HUES48 (cell line): Measurements from ENCODE around the gene TOR1B.

Experiments
- H3K27ac ChIP-seq: one replicate; pipeline ENCODE4 v1.7.0; 2013; ENCODE audit warnings: low read depth, low read length, inconsistent platforms
- H3K27me3 ChIP-seq: 2 replicates; pipeline ENCODE4 v1.6.1; 2013; ENCODE audit warnings: mild to moderate bottlenecking, low read length; ENCODE audit not compliant: control insufficient read depth, insufficient read depth
- H3K36me3 ChIP-seq: 2 replicates; pipeline ENCODE4 v1.6.1; 2013; ENCODE audit warnings: low read length; ENCODE audit not compliant: control insufficient read depth, insufficient read depth
- H3K4me1 ChIP-seq: 2 replicates; pipeline ENCODE4 v1.6.1; 2013; ENCODE audit warnings: mild to moderate bottlenecking, low read length; ENCODE audit not compliant: control insufficient read depth, insufficient read depth
- H3K4me3 ChIP-seq: 2 replicates; pipeline ENCODE4 v1.5.1; 2013; ENCODE audit warnings: mild to moderate bottlenecking, low read depth, low read length
- H3K9ac ChIP-seq: 2 replicates; pipeline ENCODE4 v1.6.1; 2013; ENCODE audit warnings: mild to moderate bottlenecking, low read depth, low read length, moderate library complexity
- H3K9me3 ChIP-seq: 2 replicates; pipeline ENCODE4 v1.6.1; 2013; ENCODE audit warnings: low read length; ENCODE audit not compliant: control insufficient read depth, insufficient read depth

The TOR1B gene

GRCh38 chr9:129848712-129849441 is 45.9 kb downstream of the TOR1B start:
- Histone ChIP-seq H3K36me3 (peaks cover 18% of the 10 kb centered on the region), H3K4me1 (no peaks in the 10 kb centered on the region), H3K4me3 (no peak overlapping the region), H3K27ac (no peak overlapping the region), H3K27me3 (no peaks in the 10 kb centered on the region), H3K9me3 (no peaks in the 10 kb centered on the region), H3K9ac (no peak overlapping the region)

GRCh38 chr9:129849901-129850300 is 46.9 kb downstream of the TOR1B start:
- H3K27me3 ChIP-seq, result no peaks in the 10 kb centered on the region
- no peak overlapping the region for H3K27ac ChIP-seq
- H3K4me3 ChIP-seq, result no peak overlapping the region
- H3K9ac ChIP-seq, result no peak overlapping the region
- peaks cover 22% of the 10 kb centered on the region for H3K36me3 ChIP-seq
- H3K9me3 ChIP-seq, result no peaks in the 10 kb centered on the region
- H3K4me1 ChIP-seq, result no peaks in the 10 kb centered on the region

GRCh38 chr9:129850821-129851550 is 48.0 kb downstream of the TOR1B start:
- H3K9ac ChIP-seq, result no peak overlapping the region
- H3K9me3 ChIP-seq, result no peaks in the 10 kb centered on the region
- H3K4me1 ChIP-seq, result no peaks in the 10 kb centered on the region
- H3K27me3 ChIP-seq, result no peaks in the 10 kb centered on the region
- no peak overlapping the region for H3K27ac ChIP-seq
- no peak overlapping the region for H3K4me3 ChIP-seq
- H3K36me3 ChIP-seq, result peaks cover 22% of the 10 kb centered on the region

GRCh38 chr9:129851821-129852220 is 48.8 kb downstream of the TOR1B start:
- Histone ChIP-seq H3K27me3 (no peaks in the 10 kb centered on the region), H3K9me3 (no peaks in the 10 kb centered on the region), H3K4me3 (no peak overlapping the region), H3K36me3 (peaks cover 22% of the 10 kb centered on the region), H3K9ac (no peak overlapping the region), H3K27ac (no peak overlapping the region), H3K4me1 (no peaks in the 10 kb centered on the region)

GRCh38 chr9:129852579-129852978 is 49.6 kb downstream of the TOR1B start:
- Histone ChIP-seq H3K9me3 (no peaks in the 10 kb centered on the region), H3K4me1 (no peaks in the 10 kb centered on the region), H3K9ac (no peak overlapping the region), H3K4me3 (no peak overlapping the region), H3K36me3 (peaks cover 23% of the 10 kb centered on the region), H3K27ac (no peak overlapping the region), H3K27me3 (no peaks in the 10 kb centered on the region)

- no peaks in the 10 kb centered on the region for H3K9me3 ChIP-seq
- no peaks in the 10 kb centered on the region for H3K4me1 ChIP-seq
- peaks cover 33% of the 10 kb centered on the region for H3K36me3 ChIP-seq
- no peak overlapping the region for H3K4me3 ChIP-seq
- H3K27ac ChIP-seq, result no peak overlapping the region
- H3K9ac ChIP-seq, result no peak overlapping the region
- no peaks in the 10 kb centered on the region for H3K27me3 ChIP-seq
These were observed 50.6 kb downstream of the TOR1B start for GRCh38 chr9:129853614-129854013.

GRCh38 chr9:129854588-129855110 is 51.7 kb downstream of the TOR1B start:
- Histone ChIP-seq H3K27me3 (no peaks in the 10 kb centered on the region), H3K9ac (no peak overlapping the region), H3K36me3 (peaks cover 34% of the 10 kb centered on the region), H3K4me1 (no peaks in the 10 kb centered on the region), H3K27ac (no peak overlapping the region), H3K4me3 (no peak overlapping the region), H3K9me3 (no peaks in the 10 kb centered on the region)

- no peak overlapping the region for H3K4me3 ChIP-seq
- no peaks in the 10 kb centered on the region for H3K4me1 ChIP-seq
- H3K36me3 ChIP-seq, result peaks cover 42% of the 10 kb centered on the region
- H3K9me3 ChIP-seq, result no peaks in the 10 kb centered on the region
- H3K27ac ChIP-seq, result no peak overlapping the region
- H3K27me3 ChIP-seq, result no peaks in the 10 kb centered on the region
- no peak overlapping the region for H3K9ac ChIP-seq
These were observed 54.2 kb downstream of the TOR1B start for GRCh38 chr9:129857207-129857606.

- H3K4me1 ChIP-seq, result no peaks in the 10 kb centered on the region
- H3K9ac ChIP-seq, result no peak overlapping the region
- H3K36me3 ChIP-seq, result peaks cover 36% of the 10 kb centered on the region
- H3K9me3 ChIP-seq, result no peaks in the 10 kb centered on the region
- no peak overlapping the region for H3K4me3 ChIP-seq
- H3K27ac ChIP-seq, result no peak overlapping the region
- no peaks in the 10 kb centered on the region for H3K27me3 ChIP-seq
These were observed 55.4 kb downstream of the TOR1B start for GRCh38 chr9:129858167-129858962.
